ENCODE results near the gene SLC25A23.

DNA sequence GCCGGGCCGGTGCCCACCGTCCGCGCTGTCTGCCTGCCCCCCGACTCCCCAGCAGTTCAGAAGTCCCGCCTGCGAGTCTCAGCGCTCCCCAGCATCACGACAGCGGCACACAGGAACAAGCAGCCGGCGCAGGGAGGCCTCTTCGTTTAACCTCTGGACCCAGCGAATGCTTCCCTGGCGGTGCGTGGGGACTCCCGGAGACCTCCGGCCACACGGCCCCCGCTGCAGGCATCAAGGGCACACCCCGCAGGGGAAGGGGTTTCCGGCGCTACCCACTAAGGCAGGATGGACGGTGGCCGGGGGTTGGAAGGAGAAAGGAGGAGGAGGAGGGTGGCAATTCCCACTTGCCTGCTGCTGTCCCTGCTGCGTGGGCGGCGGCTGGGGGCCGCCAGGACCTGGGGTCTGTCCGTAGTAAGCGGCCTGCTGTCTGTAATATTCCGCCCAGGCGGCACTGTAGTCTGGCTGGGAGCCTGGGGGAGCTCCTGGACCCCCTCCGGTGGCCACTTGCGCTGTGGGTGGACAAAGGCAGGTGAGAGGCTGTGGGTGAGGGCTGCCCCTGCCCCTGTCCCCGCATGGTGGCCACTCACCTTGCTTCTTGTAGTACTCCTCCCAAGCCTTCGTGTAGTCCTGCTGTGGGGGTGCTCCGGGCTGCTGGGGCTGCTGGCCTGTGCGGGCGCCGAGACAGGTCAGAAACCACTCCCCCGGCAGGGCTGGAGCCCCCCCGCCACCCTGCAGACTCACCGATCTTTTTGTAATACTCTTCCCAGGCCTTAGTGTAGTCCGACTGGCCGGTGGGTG is 44.6 kb downstream of the SLC25A23 start:
- TF ChIP-seq, protein P1, sequence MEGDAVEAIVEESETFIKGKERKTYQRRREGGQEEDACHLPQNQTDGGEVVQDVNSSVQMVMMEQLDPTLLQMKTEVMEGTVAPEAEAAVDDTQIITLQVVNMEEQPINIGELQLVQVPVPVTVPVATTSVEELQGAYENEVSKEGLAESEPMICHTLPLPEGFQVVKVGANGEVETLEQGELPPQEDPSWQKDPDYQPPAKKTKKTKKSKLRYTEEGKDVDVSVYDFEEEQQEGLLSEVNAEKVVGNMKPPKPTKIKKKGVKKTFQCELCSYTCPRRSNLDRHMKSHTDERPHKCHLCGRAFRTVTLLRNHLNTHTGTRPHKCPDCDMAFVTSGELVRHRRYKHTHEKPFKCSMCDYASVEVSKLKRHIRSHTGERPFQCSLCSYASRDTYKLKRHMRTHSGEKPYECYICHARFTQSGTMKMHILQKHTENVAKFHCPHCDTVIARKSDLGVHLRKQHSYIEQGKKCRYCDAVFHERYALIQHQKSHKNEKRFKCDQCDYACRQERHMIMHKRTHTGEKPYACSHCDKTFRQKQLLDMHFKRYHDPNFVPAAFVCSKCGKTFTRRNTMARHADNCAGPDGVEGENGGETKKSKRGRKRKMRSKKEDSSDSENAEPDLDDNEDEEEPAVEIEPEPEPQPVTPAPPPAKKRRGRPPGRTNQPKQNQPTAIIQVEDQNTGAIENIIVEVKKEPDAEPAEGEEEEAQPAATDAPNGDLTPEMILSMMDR (IDR thresholded peaks at IDR 0.05): no peak
- TF ChIP-seq POLR2A (IDR thresholded peaks at IDR 0.05): no peak

Data from uterus (tissue), 2 donors.